Ishikawa (cell line): Measurements from ENCODE around the gene C2CD2.

ENCODE experiments used
- FOXM1 ChIP-seq: IDR thresholded peaks from 2 replicates; pipeline ENCODE4 v1.6.1; 2012; ENCODE audit warnings: low read depth, borderline replicate concordance
- TAF1 ChIP-seq: IDR thresholded peaks from 2 replicates; pipeline ENCODE4 v1.6.1; 2012; ENCODE audit warnings: low read depth, mild to moderate bottlenecking
- TF ChIP-seq, protein P1 (sequence below): IDR thresholded peaks from 2 replicates; pipeline ENCODE4 v1.6.1; 2012; ENCODE audit warnings: low read depth, mild to moderate bottlenecking

DNA sequence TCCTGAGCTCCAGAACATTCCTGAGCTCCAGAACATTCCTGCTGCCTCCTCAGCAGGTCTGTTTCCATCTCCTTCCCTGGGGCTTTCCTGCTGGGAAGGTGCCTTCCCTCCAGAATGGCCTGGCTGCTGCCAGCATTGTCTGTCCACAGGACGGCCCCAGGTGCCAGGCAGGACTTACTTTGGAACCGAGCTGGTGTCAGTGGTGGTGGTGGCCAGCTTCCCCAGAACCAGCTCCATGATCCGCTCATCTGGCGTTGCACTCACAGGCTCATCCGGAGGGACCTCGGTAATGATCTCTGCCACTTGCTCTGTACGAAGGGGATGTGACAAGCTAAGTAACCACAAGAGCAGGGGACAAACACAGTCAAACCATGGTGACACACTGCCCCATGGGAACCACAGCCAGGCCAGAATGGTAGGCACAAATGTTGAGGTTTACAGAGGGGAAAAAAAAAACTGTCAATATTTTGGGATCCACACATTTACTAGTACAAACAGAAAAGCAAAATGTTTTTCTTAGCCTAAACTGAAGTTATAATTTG, 116.0 kb downstream of the C2CD2 start:
- TF ChIP-seq TAF1 (no peak), FOXM1 (no peak)
- TF ChIP-seq, protein P1, sequence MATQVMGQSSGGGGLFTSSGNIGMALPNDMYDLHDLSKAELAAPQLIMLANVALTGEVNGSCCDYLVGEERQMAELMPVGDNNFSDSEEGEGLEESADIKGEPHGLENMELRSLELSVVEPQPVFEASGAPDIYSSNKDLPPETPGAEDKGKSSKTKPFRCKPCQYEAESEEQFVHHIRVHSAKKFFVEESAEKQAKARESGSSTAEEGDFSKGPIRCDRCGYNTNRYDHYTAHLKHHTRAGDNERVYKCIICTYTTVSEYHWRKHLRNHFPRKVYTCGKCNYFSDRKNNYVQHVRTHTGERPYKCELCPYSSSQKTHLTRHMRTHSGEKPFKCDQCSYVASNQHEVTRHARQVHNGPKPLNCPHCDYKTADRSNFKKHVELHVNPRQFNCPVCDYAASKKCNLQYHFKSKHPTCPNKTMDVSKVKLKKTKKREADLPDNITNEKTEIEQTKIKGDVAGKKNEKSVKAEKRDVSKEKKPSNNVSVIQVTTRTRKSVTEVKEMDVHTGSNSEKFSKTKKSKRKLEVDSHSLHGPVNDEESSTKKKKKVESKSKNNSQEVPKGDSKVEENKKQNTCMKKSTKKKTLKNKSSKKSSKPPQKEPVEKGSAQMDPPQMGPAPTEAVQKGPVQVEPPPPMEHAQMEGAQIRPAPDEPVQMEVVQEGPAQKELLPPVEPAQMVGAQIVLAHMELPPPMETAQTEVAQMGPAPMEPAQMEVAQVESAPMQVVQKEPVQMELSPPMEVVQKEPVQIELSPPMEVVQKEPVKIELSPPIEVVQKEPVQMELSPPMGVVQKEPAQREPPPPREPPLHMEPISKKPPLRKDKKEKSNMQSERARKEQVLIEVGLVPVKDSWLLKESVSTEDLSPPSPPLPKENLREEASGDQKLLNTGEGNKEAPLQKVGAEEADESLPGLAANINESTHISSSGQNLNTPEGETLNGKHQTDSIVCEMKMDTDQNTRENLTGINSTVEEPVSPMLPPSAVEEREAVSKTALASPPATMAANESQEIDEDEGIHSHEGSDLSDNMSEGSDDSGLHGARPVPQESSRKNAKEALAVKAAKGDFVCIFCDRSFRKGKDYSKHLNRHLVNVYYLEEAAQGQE: no peak
